Colonic mucosa (tissue), 4 donors: ENCODE measurements around the gene COX5A. TPM values are rescaled to one million over a fixed set of nuclear protein-coding genes. Genes with fewer than 3 reads are reported as not detected.

Experiments used
- DNase-seq: peaks from one replicate; pipeline ENCODE4 v3.0.0-alpha.2; 2020
- H3K27ac ChIP-seq: fragments of 200-600 bp; one replicate; pipeline ENCODE4 v1.8.0; 2021
- H3K27me3 ChIP-seq: fragments of 200-600 bp; one replicate; pipeline ENCODE4 v1.8.0; 2021
- H3K36me3 ChIP-seq: fragments of 200-600 bp; one replicate; pipeline ENCODE4 v1.8.0; 2021
- H3K4me1 ChIP-seq: fragments of 200-600 bp; one replicate; pipeline ENCODE4 v1.8.0; 2021; ENCODE audit warnings: mild to moderate bottlenecking
- H3K4me3 ChIP-seq: fragments of 200-600 bp; one replicate; pipeline ENCODE4 v1.8.0; 2021
- H3K9ac ChIP-seq, 2 donors: one replicate each; pipeline ENCODE4 v1.7.0; 2013; ENCODE audit warnings: control low read depth in 2 of 2, low read depth in 2 of 2, low read length in 2 of 2
- H3K9me3 ChIP-seq: fragments of 200-600 bp; one replicate; pipeline ENCODE4 v1.8.0; 2021
- CTCF ChIP-seq: fragments of 200-600 bp; IDR thresholded peaks from one replicate; pipeline ENCODE4 v1.8.0; 2022; ENCODE audit warnings: antibody characterized with exemption, mild to moderate bottlenecking
- intact Hi-C: fragments of 100-400 bp; cut with DNase I; formaldehyde crosslinking; loops from one replicate; pipeline ENCODE4 v1.14.1; 2022
- total RNA-seq, 2 donors: library from RNA; stranded (reverse); fragmentation: NEBNext Ultra II Directional in 1 of 2; extraction: Animal tissue kit (Norgen Biotek cat#: 25700) in 1 of 2; gene quantifications; one replicate each; pipeline ENCODE4 v1.2.1, GENCODE V29; 2021
- donor health status: healthy.
- donor health status: DM: no; HTN: no; CAD: no.
- donor health status: DM: no; HTN: no; CAD: no.

Gene COX5A
- total RNA-seq, 2 donors from 2014 or later, result 563 to 623 TPM

DNA sequence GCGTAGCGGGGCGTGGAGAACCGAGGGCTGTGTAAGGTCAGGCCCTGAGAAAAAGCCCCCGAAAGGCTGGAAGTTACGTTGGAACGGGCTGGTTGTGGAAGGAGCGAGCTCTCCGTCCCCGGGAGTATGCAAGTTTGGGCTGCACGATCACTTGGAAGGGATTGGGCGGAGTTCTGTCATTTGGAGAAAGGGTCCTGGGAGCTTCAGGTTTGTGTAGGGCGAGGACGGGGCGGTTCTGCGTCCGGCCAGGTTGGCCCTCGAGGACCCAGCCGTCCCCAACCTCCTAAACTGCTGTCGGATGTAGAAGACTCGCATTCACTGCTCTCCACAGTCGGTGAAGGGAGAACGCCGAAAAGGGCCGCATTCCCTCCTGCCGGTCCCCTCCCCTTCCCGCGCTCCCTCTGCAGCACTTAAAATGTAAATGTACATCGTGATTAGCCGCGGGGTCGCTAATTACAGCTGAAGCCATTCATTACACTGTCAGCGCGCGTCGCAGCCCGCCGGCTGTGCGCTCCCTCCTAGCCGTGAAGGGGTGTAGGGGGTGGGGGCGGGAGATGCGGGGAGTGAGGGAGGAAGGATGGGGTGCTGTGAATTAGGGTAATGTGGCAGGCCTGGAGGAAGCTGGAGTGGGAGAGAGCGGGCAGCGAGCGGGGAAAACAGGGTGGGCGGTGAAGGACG, 21.2 kb upstream of the COX5A start:
- no peak for TF ChIP-seq CTCF
- peak overlapping the region; percentile 92 for H3K27ac ChIP-seq
- DNase-seq, result peak; percentile 41
- intact Hi-C loops, result loop anchor here (10.0 kb wide), 1 partner anchor 324 kb away; no protein-coding TSS in a partner anchor
- no peaks in the 10 kb centered on the region for H3K36me3 ChIP-seq
- no peaks in the 10 kb centered on the region for H3K9me3 ChIP-seq
- peaks cover 18% of the 10 kb centered on the region for H3K4me1 ChIP-seq
- H3K9ac ChIP-seq, result peak overlapping the region; percentile 75 to 92
- H3K27me3 ChIP-seq, result peaks cover 5% of the 10 kb centered on the region
- peak overlapping the region; percentile 69 for H3K4me3 ChIP-seq

- Histone ChIP-seq H3K36me3 (no peaks in the 10 kb centered on the region), H3K9ac (peak overlapping the region; percentile 75 to 92), H3K27ac (peak overlapping the region; percentile 92), H3K4me3 (peak overlapping the region; percentile 69), H3K4me1 (peaks cover 18% of the 10 kb centered on the region), H3K27me3 (peaks cover 5% of the 10 kb centered on the region), H3K9me3 (no peaks in the 10 kb centered on the region)
- intact Hi-C loops, result loop anchor here (10.0 kb wide), 1 partner anchor 324 kb away; no protein-coding TSS in a partner anchor
- peak; percentile 27 for TF ChIP-seq CTCF
- DNase-seq, result peak; percentile 87
Measured at GRCh38 chr15:74958320-74958907, 20.5 kb upstream of the COX5A start.

DNA sequence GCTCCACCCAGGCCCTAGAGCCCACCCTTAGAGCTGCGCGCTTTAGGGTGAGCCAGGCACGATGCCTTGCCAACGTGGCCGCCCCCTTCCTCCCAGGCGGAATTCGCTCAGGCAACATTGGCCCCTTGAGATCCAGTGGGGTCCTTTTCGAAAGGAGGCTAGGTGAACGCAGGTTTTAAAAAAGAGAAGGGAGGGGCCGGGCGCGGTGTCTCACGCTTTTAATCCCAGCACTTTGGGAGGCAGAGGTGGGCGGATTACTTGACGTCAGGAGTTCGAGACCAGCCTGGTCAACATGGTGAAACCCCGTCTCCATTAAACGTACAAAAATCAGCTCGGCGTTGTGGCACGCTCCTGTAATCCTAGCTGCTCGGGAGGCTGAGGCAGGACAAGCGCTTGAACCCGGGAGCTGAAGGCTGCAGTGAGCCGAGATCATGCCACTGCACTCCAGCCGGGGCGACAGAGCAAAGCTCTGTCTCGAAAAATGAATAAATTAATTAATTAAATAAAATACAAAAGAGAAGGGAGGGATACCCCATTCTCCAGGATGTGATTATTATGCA, 19.7 kb upstream of the COX5A start:
- DNase-seq, result no peak
- TF ChIP-seq CTCF, result no peak
- Histone ChIP-seq H3K9ac (peak overlapping the region; percentile 92 to 93), H3K9me3 (no peaks in the 10 kb centered on the region), H3K36me3 (no peaks in the 10 kb centered on the region), H3K4me1 (peaks cover 18% of the 10 kb centered on the region), H3K27ac (peak overlapping the region; percentile 92), H3K4me3 (peak overlapping the region; percentile 69), H3K27me3 (peaks cover 5% of the 10 kb centered on the region)
- intact Hi-C loops, result loop anchor here (10.0 kb wide), 1 partner anchor 323 kb away; no protein-coding TSS in a partner anchor

DNA sequence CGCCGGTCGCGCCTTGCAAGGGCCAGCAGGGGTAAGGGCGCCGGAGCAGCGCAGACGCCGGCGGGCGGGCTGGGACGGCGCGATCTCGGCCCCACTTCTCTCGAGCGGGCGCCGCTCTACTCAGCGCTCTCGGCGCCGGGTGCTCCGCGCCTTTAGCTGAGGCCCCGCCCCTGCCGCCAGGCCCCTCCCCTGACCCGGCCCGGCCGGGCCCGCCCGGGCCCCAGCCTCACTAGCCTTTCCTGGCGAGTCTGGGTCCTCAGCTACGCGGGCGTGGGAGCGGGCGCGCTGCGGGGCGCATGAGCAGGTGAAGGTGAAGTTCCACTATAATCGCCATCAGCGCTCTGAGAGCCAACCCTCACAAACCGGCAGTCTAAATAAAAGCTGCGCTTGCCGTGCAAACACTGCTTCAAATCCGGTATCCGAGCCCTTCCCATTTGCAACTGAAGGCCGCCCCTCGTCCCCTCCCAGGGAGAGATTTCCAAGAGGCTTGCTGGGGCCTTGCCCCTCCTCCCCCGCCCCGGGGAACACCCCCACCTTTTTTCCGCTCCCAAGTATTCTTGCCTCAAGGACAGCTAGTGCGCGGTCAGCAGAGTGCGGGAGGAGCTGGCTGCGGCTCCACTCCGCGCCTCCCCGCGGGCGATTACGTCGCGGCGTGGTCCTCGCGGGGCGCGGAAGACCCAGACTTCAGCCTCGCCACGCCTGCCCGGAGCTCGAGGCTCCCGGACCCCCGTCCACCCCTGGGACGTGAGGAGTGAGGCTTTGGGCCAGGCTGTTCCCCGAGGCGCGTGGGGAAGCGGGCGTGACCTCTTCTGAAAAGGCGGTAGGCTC, 19.0 kb upstream of the COX5A start, which contains the start of gene RPP25:
Gene RPP25, minus strand, starts transcription at position 125 of the 828 bp plus-strand sequence. CDS start 189 bp downstream, outside the sequence.
- TF ChIP-seq CTCF, result no peak
- H3K4me1 ChIP-seq, result peaks cover 18% of the 10 kb centered on the region
- H3K27ac ChIP-seq, result peak within 1 kb of the TSS; percentile 92

More for the DNA sequence above, 19.0 kb upstream of the COX5A start, which contains the start of gene RPP25:
- H3K36me3 ChIP-seq, result no peaks in the 10 kb centered on the region
- intact Hi-C loops, result loop anchor here (10.0 kb wide), 1 partner anchor 322 kb away; no protein-coding TSS in a partner anchor
- DNase-seq, result peak; percentile 89
- peak within 1 kb of the TSS; percentile 92 to 93 for H3K9ac ChIP-seq
- peaks cover 5% of the 10 kb centered on the region for H3K27me3 ChIP-seq
- H3K9me3 ChIP-seq, result no peaks in the 10 kb centered on the region
- peak within 1 kb of the TSS; percentile 69 for H3K4me3 ChIP-seq
